Stimulated activated CD4-positive, alpha-beta T cell treated with anti-CD3 and anti-CD28 coated beads, Interleukin-2, amount 100 ng/mL, for 48 hours (primary cell): ENCODE results near the gene CLDN19.
A peak's percentile ranks its signal among the peaks of the same experiment; 100 is the strongest.
"Not testable (repeated sequence)": the region's sequence is repeated elsewhere in the genome, so short reads cannot be mapped to it uniquely, and the experiment has no call there.

Experiments used
- DNase-seq, 2 donors: peaks; one replicate each; pipeline ENCODE4 v3.0.0-alpha.2; 2020

Gene CLDN19

DNA sequence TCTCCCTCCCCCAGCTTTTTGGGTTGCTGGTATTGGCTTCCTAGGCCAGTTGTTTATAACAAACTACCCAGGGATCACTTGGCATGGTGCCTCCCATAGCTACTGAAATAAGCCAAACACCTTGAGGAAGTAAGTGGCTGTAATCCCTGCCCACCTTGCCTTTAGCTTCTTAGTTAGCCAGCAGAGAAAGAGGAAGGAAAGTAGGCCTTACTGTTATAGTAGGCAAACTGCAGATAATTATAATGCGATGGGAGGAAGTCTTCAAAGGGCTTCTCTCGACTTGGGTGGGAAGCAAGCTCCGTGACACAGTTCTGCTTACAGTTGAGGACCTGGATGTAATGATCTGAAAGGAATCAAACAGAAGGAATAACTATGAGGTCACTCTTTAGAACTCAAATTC lies 18.6 kb upstream of the CLDN19 start:
- no peak for DNase-seq

DNA sequence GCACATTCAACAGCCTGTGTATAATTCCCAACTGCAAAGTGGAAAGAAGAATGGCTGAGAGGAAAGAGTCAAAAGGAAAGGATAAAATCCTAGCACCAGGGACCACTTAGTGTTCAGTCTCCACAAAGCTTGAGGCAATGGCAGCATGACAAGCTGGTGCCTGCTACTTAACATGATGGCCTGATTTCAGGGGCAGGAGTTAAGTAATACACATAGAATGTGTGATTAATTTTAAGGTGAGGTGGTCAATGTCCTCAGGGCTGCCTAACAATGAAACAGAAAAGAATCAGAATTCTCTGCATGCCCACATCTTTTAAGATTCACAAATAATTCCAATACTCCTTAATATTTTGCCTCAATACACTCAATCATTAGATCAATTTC lies 17.8 kb upstream of the CLDN19 start:
- DNase-seq, result no peak

DNA sequence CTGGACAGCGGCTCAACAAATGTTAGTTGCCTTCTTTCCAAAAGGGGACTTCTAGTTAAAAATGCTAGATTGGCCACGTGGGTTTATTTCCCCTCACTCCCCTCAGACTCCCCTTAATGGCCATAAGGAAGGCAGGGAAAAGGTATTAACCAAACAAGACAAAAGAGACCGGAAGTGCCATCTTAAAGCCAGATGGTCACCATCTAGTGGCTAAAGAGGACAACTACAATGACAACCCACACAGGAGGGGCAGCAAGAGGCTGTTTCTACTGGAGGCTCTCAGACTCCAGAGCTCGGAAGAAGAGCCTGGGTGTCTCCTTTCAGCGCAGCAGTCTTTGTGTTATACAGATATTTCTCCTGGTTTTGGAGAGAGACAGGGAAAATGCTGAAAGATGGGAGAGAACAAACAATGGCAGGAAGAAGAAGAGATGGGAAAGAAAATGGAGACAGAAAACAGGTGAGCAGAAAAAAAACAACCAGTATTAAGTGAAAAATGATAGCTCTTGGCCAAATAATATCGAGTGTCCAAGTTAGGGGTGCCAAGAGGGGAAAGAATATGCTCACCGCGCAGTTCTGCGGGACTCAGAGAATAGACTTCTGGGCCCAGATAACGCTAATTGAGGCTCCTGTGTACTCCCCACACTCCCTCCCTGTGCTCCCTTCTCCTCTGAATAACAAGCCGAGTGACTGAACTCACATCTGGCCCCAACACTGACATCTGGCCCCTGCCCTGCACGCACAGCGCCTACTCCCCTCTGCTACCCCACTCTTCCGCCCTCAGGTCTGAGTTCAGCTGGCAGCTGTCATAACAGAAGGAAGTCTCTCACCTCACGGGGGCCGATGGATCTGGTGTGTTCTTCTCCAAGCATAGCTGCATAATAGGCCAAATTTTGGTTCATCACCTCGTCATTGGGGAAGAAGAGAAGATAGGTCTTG lies 17.2 kb upstream of the CLDN19 start:
- DNase-seq, result no peak

DNA sequence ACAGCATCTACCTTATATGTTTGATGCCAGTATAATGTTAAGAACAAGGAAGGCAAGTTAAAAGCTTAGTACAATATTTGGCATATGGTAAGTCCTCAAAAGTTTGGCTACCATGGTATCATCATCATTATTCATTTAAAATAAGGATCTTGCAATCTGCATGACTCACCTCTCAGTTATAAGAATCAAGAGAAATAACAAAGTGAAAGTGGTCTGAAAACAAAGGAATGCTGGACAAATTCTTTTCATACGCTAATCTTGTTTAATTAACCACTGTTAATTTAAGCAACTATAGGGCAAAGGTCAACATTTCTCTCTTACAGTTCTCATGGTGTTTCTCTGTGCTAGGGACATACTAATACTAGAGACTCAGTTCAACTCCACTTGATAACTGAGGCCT lies 13.0 kb upstream of the CLDN19 start:
- no peak for DNase-seq

DNA sequence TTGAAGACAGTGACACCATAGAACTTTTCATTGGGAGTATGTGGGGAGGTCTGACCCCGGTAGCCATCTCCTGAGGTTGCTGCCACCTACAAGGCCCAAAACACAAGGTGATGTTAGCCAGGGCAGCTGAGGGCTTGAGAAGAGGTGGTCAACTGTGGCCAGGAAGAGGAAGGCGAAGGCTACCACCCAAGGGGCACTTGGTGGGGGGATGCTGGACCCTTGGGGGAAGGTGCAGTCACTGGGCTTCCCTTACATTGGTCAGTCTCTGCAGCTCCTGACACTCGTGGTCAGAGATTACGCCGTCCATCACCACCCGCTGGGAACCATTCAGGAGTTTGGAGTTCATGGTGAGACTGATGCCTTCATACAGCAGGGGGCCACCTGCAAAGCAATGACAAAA lies 12.2 kb upstream of the CLDN19 start:
- no peak for DNase-seq

DNA sequence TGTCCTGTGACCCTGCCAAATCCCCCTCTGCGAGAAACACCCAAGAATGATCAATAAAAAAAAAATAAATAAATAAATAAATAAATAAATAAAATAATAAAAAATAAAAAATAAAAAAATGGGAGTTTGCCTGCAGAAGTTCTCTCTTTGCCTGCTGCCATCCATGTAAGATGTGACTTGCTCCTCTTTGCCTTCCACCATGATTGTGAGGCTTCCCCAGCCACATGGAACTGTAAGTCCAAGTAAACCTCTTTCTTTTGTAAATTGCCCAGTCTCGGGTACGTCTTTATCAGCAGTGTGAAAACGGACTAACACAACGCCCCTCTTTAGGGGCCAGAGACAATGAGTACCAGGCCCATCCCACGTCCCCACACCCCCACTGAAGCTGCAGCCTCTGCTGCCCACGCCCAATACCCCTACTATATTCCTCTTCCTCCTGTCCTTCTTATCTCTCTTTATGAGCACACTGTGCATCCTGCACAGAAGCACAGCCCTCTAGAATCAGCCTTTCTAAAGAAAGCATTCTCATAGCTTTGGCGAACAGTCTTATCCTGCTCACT lies 11.6 kb upstream of the CLDN19 start:
- DNase-seq, result not testable (repeated sequence)

DNA sequence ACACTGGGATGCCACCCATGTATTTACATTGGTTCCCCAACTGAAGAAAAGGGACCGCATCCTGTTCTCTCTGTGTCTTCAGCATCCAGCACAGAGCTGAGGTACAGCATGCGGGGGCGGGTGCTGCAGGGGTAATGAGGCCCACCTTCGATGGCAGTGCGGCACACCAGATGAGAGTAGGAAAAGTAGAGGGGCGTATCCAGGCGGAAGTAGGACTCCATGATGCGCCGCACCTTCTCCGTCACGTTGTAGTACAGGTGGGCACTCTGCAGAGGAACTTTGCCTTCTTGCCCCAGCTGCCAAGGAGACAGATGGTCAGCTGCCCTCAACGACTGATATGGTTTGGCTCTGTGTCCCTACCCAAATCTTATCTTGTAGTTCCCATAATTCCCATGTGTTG lies 10.0 kb upstream of the CLDN19 start:
- DNase-seq, result no peak

DNA sequence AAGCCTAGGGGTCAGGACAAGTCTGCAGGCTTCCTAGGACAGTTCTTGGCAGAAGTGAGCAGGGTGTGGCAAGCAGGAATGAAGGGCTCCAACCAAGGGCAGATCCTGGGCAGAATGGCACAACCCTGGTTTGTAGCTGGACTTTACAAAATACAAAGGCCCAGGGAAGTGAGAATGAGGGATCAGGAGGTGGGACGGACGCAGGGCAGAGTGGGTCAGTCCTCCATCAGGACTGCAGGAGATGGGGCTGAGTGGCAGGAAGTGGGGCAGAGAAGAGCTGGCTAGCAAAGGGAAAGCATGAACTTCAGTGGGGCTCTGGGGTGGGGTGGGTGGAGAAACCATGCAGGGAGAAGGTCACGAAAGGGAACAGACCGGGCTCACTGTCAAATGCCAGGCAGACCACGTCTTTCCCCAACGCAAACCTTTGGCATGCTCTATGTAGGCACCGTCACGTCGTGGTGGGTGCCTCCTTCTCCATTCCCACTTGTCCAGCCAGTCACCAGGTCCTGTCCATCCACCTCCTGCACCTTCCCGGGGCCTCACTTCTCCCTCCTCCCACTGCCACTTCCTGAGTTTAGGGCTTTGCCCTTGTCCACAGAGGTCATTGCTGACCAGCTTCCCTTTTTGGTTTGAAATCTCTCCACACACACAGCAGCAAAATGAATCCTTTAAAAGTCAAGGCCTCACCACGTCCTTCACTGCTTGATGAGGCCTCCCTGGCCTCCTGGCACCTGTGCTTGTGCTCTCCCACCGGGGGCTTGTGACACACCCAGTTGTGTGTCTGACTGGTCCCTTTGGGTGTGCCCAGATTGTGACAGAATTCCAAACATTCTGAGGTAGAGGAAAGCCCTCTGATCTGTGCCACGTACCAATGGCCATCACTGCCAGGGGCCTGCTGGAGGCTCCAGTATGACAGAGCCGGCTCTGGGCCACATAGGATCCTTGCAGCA lies 8.7 kb upstream of the CLDN19 start:
- DNase-seq, result no peak

DNA sequence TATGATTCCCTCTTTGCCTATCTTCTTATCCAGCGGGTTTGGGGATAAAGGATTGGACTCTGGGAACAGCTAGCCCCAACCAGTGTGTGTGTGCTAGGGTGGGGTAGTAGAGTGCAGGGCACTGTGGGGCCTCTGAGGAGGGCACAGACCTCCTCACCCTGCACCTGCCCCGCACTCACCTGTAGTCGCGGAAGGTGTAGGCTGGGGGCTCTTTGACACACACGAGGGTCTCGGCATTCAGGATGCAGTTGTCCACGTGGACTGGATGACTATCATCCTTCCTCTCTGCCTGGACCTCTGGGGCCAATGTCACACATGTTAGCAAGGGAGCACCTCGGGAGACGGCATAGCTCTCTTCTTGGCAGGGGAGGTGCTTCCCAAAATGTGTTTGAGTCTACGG lies 8.0 kb upstream of the CLDN19 start:
- no peak for DNase-seq

DNA sequence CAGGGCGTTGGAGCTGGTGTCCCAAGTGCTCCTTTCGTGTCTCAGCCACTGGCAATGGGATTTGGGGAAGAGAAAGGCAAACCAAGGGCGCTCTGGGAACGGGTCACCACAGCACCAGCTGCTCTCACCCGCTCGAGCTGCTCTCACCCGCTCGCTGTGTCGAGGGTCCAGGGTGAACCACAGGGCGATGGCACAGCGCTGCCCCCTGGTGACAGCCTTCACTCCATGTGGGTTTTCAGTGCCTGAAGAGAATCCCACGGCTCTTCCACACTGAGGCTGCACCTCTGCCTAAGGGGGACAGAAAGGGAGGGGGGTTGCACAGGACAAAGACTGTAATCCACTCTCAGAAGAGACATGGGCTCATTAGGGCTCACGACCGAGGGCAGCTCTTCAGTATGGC lies 7.1 kb upstream of the CLDN19 start:
- peak; percentile 30 to 36 for DNase-seq

DNA sequence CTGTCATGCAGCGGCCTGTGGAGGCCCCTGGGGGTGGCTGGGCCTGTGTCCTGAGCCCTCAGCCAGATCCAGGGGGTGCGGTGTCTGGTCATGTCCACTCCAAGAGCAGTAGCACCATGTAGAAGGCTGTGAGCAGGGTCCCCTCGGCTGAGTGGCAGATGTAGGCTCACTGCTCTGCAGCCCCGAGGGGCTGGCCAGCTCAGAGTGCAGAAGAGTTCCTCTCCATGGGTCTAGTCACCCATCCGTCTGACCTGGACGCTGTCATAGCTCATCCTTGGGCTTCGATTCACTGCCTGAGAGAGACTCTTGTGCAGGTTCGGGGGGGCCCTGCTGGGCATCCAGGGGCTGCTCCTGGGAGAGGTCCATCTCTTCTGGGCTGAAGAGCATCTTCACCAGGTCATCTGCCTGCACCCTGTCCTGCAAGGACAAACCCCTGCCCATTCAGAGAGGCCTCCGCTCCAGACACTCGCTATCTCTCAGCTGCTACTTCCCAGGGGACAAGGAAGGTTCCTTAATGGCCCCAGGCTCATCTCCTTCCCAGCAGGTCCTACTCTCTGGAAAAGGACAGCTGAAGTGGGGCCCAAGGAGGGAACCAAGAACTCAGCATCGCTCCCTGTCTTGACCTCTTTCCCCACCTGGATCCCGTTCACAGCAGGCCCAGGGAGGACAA lies 6.5 kb upstream of the CLDN19 start:
- no peak for DNase-seq

DNA sequence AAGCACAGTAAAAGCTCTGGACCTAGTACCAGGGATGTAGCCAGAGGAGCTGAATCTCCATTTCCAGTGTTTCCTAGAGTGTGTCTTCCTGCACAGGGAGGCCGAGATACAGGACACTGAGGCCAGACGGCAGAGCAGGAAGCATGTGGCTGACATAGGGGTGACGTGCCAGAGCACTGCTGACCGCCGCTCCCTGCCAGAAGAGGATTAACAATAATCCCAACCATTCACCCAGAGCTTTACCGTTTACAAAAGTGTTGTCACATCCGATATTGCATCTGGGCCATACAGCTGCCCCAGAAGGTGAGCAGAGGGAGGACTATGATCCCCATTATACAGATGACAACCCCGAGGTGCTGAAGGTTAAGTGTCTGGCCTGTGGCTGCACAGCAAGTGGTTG lies 5.8 kb upstream of the CLDN19 start:
- no peak for DNase-seq

DNA sequence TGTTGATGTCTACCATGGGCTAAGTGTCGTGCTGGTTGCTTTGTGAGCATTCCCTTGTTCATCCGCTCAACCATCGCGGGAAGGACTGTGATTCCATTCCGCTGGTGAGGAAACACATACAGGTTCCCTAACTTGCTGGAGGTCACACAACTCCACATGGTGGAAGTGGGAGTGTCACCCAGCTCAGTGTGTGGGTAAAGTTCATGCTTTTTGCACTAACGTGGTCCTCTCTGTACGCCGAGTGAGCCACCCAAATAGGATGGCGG lies 4.0 kb upstream of the CLDN19 start:
- no peak for DNase-seq

DNA sequence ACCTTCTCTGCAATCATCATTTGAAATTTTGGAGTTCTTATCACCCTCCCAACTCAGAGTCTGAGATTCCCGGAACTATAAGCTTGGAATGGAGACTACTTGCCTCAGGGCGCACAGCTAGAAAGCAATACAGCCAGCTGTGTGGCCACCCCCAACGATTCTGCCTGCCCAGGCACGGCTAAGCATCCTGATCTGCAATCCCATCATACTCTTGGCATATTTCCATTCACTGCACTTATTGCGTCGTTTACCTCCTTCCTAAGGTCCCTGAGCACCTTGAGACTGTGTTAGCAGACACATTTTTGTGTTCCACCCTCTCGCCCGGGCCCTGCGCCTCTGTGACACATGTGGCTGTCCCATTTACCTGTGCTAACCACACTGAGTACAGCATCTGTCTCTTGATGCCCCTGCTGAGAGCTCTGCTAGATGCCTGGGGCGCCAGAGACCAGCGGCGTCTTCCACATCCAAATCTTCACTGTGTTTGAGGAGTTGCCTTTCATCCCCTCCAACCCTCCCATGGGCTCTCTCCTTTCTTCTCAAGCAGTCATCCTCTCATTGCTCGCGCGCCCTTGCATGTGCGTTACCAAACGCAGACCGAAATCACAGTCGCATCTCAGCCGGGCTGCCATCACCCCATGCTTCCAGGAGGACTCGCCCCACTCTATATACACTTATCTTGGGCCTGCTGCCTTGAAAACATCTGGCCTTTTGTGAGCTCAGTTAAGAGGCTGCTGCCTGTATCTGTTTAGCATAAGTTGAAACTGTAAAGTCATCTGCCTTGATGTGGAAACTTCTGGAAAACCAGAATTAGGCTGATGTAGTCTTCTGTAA lies 3.5 kb upstream of the CLDN19 start:
- no peak for DNase-seq

DNA sequence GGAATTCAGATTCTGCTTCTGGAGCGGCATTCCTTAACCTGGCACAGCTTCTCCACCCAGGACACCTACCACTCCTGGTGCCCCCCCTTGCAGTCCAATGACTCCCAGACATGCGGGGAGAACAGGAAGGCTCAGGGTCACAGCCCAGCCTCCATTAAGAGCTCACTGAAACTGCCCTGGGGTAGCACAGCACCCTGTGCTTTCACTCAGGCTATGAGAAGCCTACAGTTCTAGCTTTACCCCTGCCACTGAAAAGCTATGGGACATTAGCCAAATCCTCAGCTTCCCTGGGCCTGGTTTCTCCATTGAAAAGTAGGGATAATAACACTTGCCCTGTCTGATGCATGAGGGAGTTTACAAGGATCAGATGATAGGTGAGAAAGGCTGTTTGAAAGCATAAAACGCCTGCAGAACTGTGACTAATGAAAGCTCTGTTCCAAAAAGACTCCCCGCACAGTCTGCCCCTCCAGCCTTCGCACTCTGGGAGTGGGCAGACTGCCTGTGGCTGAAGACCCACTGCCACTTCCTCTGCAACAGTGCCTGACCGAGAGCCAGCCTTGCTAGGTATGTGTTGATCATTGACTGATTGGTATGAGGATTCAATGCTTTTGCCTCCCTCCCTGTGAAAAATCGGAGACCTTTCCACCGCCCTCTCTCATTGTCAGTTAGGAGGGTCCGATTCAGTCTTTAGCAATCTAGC lies 2.7 kb upstream of the CLDN19 start:
- no peak for DNase-seq

DNA sequence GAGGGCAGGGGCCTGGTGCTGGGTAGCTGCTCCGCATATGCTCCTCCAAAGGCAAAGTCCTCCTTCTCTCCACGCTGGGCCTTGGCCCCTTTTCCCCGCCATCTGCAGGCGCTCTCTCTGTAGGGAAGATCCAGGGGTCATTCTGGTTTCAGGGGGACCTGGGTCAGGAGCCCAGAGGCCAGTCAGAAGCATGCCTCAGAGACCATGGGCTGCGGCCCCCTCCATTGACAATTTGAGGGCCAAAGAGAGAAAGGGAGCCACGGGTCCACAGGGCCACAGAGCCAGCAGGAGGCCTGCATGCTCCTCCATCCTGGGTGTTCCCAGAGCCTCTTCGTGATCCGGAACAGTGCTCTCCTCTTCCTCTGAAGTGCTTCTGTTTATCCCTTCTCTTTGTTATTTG lies 2.1 kb upstream of the CLDN19 start:
- no peak for DNase-seq

DNA sequence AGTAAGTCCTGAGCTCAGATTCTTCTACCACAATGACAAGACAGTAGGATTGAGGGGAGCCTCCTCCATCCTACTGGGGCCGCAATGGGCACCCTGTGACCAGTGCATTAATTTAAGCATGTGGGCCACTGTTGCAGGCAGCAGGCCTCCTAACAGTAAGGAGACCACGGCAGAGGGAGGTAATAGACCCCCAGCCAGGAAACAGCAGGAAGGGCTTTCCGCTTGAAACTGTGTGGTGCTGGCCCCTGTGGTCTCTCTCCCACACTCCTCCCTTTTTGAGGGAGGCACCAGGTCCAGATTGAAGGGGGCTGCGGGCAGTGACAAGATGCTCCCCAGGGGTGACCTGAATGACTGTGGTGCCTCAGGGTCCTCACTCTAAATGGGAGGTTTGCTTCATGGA lies 1.7 kb upstream of the CLDN19 start:
- no peak for DNase-seq

DNA sequence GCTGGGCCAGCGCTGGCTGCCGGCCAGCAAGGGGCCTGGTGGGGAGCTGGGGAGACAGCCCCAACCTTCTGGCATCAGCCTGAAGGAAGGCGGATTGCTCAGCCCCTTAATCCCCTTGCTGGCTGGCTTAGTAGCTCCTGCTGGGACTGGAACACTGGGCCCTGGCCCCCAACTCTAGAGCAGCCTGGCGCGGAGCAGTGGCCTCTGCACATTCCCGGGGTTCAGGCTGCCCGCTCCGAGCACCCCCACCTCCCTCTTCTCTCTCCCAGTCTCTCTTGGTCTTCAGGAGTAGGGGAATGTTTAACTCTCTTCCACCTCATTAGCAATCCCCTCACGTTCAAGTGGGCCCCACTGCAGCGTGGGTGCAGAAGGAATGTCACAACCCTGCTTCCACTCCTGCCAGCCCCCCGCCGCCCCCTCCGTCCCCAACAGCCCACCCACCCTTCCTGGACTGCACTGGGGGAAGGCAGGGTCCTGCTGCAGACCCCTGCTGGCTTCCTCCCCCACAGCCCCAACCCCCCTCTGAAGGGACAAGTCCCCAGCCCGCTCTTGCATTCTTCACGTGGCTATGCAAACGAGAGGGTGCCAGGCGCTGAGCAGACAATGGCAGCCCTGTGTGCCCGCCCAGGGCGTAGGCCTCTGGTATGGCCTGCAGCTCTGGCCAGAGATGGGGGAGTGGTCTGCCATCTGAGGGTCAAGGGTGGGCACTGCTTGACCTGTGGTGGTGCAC lies 980 bp upstream of the CLDN19 start:
- no peak for DNase-seq

DNA sequence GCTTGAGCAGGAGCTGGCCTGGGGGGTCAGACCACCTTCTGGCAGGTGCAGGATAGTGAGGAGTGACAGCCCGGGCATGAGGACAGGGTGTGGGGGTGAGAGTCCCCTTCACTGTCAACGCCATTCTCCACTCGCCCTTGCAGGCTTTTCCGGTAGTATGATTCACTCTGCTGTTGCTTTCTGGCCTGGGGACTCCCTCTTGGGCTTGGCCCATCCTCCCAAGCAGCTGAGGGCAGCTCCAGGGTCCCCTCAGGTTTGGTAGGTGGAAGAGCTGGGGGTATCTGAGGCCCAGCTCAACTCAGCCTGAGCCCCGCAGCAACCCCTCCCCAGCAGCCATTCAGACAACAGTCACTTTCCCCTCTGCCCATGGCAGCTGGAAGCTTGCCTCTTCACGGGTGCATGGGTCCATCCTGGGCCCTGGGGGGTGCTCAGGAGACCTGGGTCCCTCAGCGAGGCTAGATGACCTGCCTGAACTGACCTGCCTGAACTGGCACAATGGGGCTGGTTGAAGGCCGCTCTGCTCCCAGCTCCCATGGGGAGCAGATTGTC lies 1.3 kb downstream of the CLDN19 start:
- no peak for DNase-seq

DNA sequence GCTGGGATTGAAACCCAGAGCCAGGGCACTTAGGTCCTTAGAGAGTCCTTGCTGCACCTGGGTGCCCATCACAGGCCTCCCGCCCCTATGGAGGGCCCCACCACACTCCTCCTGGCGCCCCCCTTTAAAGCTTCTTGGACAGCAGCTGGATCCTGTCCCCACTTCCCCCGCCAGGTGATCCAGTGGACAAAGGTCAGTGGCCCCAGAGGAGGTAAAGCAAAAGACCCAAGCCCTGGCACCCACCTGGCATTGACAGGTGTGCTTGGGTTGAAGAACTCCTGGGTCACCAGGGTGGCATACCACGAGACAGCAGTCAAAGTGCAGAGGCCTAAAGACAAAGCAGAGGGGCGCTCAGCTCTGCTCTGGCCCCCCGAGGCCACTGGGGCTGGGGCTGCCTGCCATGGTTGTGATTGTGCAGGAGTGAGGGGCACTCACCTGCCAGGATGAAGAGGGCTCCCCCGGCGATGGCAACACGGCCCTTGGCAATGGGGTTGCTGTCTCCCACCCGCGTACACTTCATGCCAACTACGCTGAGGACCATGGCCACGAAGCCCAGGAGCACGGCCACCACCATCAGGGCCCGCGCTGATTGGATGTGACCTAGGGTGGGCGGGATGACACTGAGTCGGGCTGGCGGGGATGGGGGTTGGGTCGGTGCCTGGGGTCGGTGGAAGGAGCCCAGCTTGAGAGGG lies 1.9 kb downstream of the CLDN19 start:
- no peak for DNase-seq
